ENCODE data around the gene ATG5.
"Not testable (repeated sequence)": the region's sequence is repeated elsewhere in the genome, so short reads cannot be mapped to it uniquely, and the experiment has no call there.

ATG5 gene

GRCh38 chr6:106154326-106154725 lies 171.2 kb downstream of the ATG5 start:
- DNase-seq (ENCODE audit: low read depth): no peak

GRCh38 chr6:106152952-106153351 lies 172.6 kb downstream of the ATG5 start:
- no peak for DNase-seq (ENCODE audit: low read depth)

- DNase-seq (ENCODE audit: low read depth): not testable (repeated sequence)
Measured at GRCh38 chr6:106152476-106152875, 173.1 kb downstream of the ATG5 start.

GRCh38 chr6:106149472-106150069 lies 176.0 kb downstream of the ATG5 start:
- no peak for DNase-seq (ENCODE audit: low read depth)

GRCh38 chr6:106147476-106147875 lies 178.1 kb downstream of the ATG5 start:
- no peak for DNase-seq (ENCODE audit: low read depth)

GRCh38 chr6:106146852-106147351 lies 178.7 kb downstream of the ATG5 start:
- no peak for DNase-seq (ENCODE audit: low read depth)

GRCh38 chr6:106145741-106146227 lies 179.8 kb downstream of the ATG5 start:
- DNase-seq (ENCODE audit: low read depth): peak; percentile 25

GRCh38 chr6:106145144-106145543 lies 180.4 kb downstream of the ATG5 start:
- DNase-seq (ENCODE audit: low read depth): no peak

GRCh38 chr6:106143665-106144064 lies 181.9 kb downstream of the ATG5 start:
- no peak for DNase-seq (ENCODE audit: low read depth)

- no peak for DNase-seq (ENCODE audit: low read depth)
Measured at GRCh38 chr6:106142876-106143431, 182.6 kb downstream of the ATG5 start.

GRCh38 chr6:106141441-106142237 lies 183.9 kb downstream of the ATG5 start:
- DNase-seq (ENCODE audit: low read depth): no peak

GRCh38 chr6:106138151-106138550 lies 187.4 kb downstream of the ATG5 start:
- DNase-seq (ENCODE audit: low read depth): no peak

- no peak for DNase-seq (ENCODE audit: low read depth)
Measured at GRCh38 chr6:106136845-106137244, 188.7 kb downstream of the ATG5 start.

GRCh38 chr6:106135911-106136571 lies 189.5 kb downstream of the ATG5 start:
- DNase-seq (ENCODE audit: low read depth): no peak

GRCh38 chr6:106134906-106135634 lies 190.5 kb downstream of the ATG5 start:
- DNase-seq (ENCODE audit: low read depth): no peak

Measured in activated T-cell treated with anti-CD3 and anti-CD28 coated beads for 48 hours (primary cell).